HepG2 (cell line): ENCODE results near the gene CXCR5. TPM values are rescaled to one million over a fixed set of nuclear protein-coding genes. Genes with fewer than 3 reads are reported as not detected.

ENCODE experiments used
- BRCA1 ChIP-seq: sonication (generic); formaldehyde crosslinking; IDR thresholded peaks from 2 replicates; pipeline ENCODE4 v1.4.0; 2020; ENCODE audit warnings: missing genetic modification reagents
- CBFB ChIP-seq: sonication (generic); formaldehyde crosslinking; IDR thresholded peaks from 2 replicates; pipeline ENCODE4 v1.4.0; 2020; ENCODE audit warnings: missing genetic modification reagents
- LCORL ChIP-seq, 2 experiments: fragments of 450-650 bp in 1 of 2; sonication (generic) in 1 of 2; formaldehyde crosslinking in 1 of 2; IDR thresholded peaks; 2 replicates each; pipeline versions ENCODE4 v1.5.0 to v1.6.1; 2017 to 2020; ENCODE audit warnings: antibody characterized with exemption in 1 of 2, missing genetic modification reagents in 1 of 2
- NRL ChIP-seq: sonication (generic); formaldehyde crosslinking; IDR thresholded peaks from 2 replicates; pipeline ENCODE4 v1.5.0; 2020; ENCODE audit warnings: missing genetic modification reagents, mild to moderate bottlenecking, moderate library complexity, borderline replicate concordance
- RXRB ChIP-seq: IDR thresholded peaks from 2 replicates; pipeline ENCODE4 v1.6.1; 2016; ENCODE audit warnings: borderline replicate concordance, missing genetic modification reagents, missing compliant biosample characterization
- SALL1 ChIP-seq: sonication (generic); formaldehyde crosslinking; IDR thresholded peaks from 2 replicates; pipeline ENCODE4 v1.8.0; 2022; ENCODE audit warnings: mild to moderate bottlenecking, missing genetic modification reagents
- SNAI1 ChIP-seq: sonication (generic); formaldehyde crosslinking; IDR thresholded peaks from 2 replicates; pipeline ENCODE4 v1.5.0; 2020; ENCODE audit warnings: mild to moderate bottlenecking, missing genetic modification reagents, borderline replicate concordance
- TBX2 ChIP-seq: sonication (generic); formaldehyde crosslinking; IDR thresholded peaks from 2 replicates; pipeline ENCODE4 v1.5.0; 2020; ENCODE audit warnings: missing genetic modification reagents, mild to moderate bottlenecking, borderline replicate concordance
- ZNF382 ChIP-seq: sonication (generic); formaldehyde crosslinking; IDR thresholded peaks from 2 replicates; pipeline ENCODE4 v1.5.0; 2020; ENCODE audit warnings: missing genetic modification reagents, mild to moderate bottlenecking, borderline replicate concordance
- ZNF598 ChIP-seq: sonication (generic); formaldehyde crosslinking; IDR thresholded peaks from 2 replicates; pipeline ENCODE4 v1.5.1; 2020; ENCODE audit warnings: mild to moderate bottlenecking, missing genetic modification reagents, borderline replicate concordance
- ZNF614 ChIP-seq: IDR thresholded peaks from 2 replicates; pipeline ENCODE4 v1.6.1; 2018; ENCODE audit warnings: missing biosample characterization, missing genetic modification reagents, inconsistent platforms, borderline replicate concordance
- ZNF678 ChIP-seq: sonication (generic); formaldehyde crosslinking; IDR thresholded peaks from 2 replicates; pipeline ENCODE4 v1.4.0; 2020; ENCODE audit warnings: mild to moderate bottlenecking, missing genetic modification reagents
- polyA plus RNA-seq, 8 experiments: library from polyadenylated mRNA; depleted of rRNA in 3 of 8; stranded (reverse) in 7 of 8; unstranded in 1 of 8; fragments of >200 nt; fragmentation: Illumina TruSeq in 4 of 8; extraction: Trizol in 4 of 8; gene quantifications; 2 replicates each; pipeline versions ENCODE4 v1.2.1 to v1.2.3, GENCODE V29; 2011 to 2016; ENCODE audit warnings: low read depth in 4 of 8, missing spikeins in 1 of 8, mixed read lengths in 1 of 8; ENCODE audit not compliant: insufficient read depth in 1 of 8
- total RNA-seq, 5 experiments: library from RNA; depleted of rRNA; stranded (reverse); fragments of >200 nt; fragmentation: Illumina TruSeq; extraction: Trizol; gene quantifications; 2 replicates each; pipeline ENCODE4 v1.2.3, GENCODE V29; 2016; ENCODE audit warnings: low read depth in 1 of 5
- TF ChIP-seq, protein P1 (sequence below): sonication (generic); formaldehyde crosslinking; conservative IDR thresholded peaks from 2 replicates; pipeline ENCODE4 v1.4.0; 2020; ENCODE audit warnings: mild to moderate bottlenecking, missing genetic modification reagents, moderate library complexity
- TF ChIP-seq, protein P2 (sequence below): sonication (generic); formaldehyde crosslinking; IDR thresholded peaks from 2 replicates; pipeline ENCODE4 v1.5.0; 2020; ENCODE audit warnings: mild to moderate bottlenecking, missing genetic modification reagents, moderate library complexity
- TF ChIP-seq, protein P3 (sequence below): sonication (generic); formaldehyde crosslinking; IDR thresholded peaks from 2 replicates; pipeline ENCODE4 v1.4.0; 2020; ENCODE audit warnings: mild to moderate bottlenecking, missing genetic modification reagents
- TF ChIP-seq, protein P4 (sequence below): sonication (generic); formaldehyde crosslinking; IDR thresholded peaks from 2 replicates; pipeline ENCODE4 v1.5.0; 2020; ENCODE audit warnings: mild to moderate bottlenecking, missing genetic modification reagents
- TF ChIP-seq, protein P5 (sequence below): sonication (generic); formaldehyde crosslinking; IDR thresholded peaks from 2 replicates; pipeline ENCODE4 v1.8.1; 2022; ENCODE audit warnings: mild to moderate bottlenecking, missing genetic modification reagents

Gene CXCR5
- total and polyA plus RNA-seq, 2 of the 13 experiments (the other 11 are each of a cell fraction or from before 2014, with no cell fraction given): not detected

DNA sequence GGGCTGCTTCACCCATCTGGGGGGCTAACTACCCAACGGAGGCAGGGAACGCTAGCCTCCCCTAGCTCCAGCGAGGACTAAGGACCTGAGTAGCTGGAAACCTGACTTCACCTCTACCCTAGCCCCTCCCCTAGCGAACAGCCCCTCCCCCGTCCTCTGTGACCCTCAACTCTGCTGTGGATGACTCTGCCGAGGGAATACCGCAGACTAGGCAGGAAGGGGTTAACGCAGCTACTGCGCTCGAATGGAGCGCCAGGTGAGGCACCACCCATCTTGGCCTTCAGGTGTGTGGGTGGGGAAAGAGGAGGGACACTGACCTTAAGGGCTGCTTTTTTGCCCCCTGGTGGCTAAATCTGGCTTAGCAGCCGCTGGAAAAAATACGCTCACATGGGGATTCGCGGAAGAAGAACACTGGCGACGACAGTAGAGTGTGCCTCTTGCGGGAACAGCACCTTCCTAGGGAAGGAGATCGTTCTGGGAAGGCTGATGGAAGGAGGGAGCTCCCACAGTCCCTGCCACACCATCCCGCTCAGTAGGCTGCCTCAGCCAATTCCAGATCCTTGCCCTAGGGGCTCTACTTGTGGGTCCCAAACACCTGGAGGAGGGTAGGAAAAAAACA, 46.5 kb downstream of the CXCR5 start (continued):
- TF ChIP-seq, protein P1, sequence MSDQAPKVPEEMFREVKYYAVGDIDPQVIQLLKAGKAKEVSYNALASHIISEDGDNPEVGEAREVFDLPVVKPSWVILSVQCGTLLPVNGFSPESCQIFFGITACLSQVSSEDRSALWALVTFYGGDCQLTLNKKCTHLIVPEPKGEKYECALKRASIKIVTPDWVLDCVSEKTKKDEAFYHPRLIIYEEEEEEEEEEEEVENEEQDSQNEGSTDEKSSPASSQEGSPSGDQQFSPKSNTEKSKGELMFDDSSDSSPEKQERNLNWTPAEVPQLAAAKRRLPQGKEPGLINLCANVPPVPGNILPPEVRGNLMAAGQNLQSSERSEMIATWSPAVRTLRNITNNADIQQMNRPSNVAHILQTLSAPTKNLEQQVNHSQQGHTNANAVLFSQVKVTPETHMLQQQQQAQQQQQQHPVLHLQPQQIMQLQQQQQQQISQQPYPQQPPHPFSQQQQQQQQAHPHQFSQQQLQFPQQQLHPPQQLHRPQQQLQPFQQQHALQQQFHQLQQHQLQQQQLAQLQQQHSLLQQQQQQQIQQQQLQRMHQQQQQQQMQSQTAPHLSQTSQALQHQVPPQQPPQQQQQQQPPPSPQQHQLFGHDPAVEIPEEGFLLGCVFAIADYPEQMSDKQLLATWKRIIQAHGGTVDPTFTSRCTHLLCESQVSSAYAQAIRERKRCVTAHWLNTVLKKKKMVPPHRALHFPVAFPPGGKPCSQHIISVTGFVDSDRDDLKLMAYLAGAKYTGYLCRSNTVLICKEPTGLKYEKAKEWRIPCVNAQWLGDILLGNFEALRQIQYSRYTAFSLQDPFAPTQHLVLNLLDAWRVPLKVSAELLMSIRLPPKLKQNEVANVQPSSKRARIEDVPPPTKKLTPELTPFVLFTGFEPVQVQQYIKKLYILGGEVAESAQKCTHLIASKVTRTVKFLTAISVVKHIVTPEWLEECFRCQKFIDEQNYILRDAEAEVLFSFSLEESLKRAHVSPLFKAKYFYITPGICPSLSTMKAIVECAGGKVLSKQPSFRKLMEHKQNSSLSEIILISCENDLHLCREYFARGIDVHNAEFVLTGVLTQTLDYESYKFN (CRISPR knock-in tag): 0 out of 2 replicates have a peak, but pooled peaks have one; percentile 26
- TF ChIP-seq NRL (CRISPR knock-in tag) (no peak), ZNF614 (CRISPR knock-in tag) (peak; percentile 32; the same call in 1 of the 2 replicates), ZNF382 (CRISPR knock-in tag) (no peak), CBFB (CRISPR knock-in tag) (0 out of 2 replicates have a peak, but pooled peaks have one; percentile 13), ZNF598 (CRISPR knock-in tag) (no peak), BRCA1 (no peak), SALL1 (peak; percentile 69), RXRB (CRISPR knock-in tag) (peak; percentile 52; the same call in 1 of the 2 replicates), SNAI1 (CRISPR knock-in tag) (no peak), ZNF678 (CRISPR knock-in tag) (no peak), LCORL (IDR thresholded peaks at IDR 0.05) (no peak), LCORL (CRISPR knock-in tag; IDR thresholded peaks at IDR 0.05) (no peak), TBX2 (CRISPR knock-in tag) (peak; percentile 37; the same call in 1 of the 2 replicates)
- TF ChIP-seq, protein P2, sequence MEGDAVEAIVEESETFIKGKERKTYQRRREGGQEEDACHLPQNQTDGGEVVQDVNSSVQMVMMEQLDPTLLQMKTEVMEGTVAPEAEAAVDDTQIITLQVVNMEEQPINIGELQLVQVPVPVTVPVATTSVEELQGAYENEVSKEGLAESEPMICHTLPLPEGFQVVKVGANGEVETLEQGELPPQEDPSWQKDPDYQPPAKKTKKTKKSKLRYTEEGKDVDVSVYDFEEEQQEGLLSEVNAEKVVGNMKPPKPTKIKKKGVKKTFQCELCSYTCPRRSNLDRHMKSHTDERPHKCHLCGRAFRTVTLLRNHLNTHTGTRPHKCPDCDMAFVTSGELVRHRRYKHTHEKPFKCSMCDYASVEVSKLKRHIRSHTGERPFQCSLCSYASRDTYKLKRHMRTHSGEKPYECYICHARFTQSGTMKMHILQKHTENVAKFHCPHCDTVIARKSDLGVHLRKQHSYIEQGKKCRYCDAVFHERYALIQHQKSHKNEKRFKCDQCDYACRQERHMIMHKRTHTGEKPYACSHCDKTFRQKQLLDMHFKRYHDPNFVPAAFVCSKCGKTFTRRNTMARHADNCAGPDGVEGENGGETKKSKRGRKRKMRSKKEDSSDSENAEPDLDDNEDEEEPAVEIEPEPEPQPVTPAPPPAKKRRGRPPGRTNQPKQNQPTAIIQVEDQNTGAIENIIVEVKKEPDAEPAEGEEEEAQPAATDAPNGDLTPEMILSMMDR: peak; percentile 90
- TF ChIP-seq, protein P3, sequence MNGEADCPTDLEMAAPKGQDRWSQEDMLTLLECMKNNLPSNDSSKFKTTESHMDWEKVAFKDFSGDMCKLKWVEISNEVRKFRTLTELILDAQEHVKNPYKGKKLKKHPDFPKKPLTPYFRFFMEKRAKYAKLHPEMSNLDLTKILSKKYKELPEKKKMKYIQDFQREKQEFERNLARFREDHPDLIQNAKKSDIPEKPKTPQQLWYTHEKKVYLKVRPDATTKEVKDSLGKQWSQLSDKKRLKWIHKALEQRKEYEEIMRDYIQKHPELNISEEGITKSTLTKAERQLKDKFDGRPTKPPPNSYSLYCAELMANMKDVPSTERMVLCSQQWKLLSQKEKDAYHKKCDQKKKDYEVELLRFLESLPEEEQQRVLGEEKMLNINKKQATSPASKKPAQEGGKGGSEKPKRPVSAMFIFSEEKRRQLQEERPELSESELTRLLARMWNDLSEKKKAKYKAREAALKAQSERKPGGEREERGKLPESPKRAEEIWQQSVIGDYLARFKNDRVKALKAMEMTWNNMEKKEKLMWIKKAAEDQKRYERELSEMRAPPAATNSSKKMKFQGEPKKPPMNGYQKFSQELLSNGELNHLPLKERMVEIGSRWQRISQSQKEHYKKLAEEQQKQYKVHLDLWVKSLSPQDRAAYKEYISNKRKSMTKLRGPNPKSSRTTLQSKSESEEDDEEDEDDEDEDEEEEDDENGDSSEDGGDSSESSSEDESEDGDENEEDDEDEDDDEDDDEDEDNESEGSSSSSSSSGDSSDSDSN (CRISPR knock-in tag): no peak
- TF ChIP-seq, protein P4, sequence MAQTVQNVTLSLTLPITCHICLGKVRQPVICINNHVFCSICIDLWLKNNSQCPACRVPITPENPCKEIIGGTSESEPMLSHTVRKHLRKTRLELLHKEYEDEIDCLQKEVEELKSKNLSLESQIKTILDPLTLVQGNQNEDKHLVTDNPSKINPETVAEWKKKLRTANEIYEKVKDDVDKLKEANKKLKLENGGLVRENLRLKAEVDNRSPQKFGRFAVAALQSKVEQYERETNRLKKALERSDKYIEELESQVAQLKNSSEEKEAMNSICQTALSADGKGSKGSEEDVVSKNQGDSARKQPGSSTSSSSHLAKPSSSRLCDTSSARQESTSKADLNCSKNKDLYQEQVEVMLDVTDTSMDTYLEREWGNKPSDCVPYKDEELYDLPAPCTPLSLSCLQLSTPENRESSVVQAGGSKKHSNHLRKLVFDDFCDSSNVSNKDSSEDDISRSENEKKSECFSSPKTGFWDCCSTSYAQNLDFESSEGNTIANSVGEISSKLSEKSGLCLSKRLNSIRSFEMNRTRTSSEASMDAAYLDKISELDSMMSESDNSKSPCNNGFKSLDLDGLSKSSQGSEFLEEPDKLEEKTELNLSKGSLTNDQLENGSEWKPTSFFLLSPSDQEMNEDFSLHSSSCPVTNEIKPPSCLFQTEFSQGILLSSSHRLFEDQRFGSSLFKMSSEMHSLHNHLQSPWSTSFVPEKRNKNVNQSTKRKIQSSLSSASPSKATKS (CRISPR knock-in tag): no peak
- TF ChIP-seq, protein P5, sequence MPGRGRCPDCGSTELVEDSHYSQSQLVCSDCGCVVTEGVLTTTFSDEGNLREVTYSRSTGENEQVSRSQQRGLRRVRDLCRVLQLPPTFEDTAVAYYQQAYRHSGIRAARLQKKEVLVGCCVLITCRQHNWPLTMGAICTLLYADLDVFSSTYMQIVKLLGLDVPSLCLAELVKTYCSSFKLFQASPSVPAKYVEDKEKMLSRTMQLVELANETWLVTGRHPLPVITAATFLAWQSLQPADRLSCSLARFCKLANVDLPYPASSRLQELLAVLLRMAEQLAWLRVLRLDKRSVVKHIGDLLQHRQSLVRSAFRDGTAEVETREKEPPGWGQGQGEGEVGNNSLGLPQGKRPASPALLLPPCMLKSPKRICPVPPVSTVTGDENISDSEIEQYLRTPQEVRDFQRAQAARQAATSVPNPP: no peak
